Stimulated activated CD4-positive, alpha-beta T cell treated with anti-CD3 and anti-CD28 coated beads, Interleukin-1b, Interleukin-23, amount 100 ng/mL, for 48 hours (primary cell): ENCODE measurements around the gene CDKAL1.

ENCODE experiments used
- DNase-seq: peaks from one replicate; pipeline ENCODE4 v3.0.0-alpha.2; 2020

CDKAL1 gene

GRCh38 chr6:20991910-20992309 is 457.7 kb downstream of the CDKAL1 start:
- no peak for DNase-seq

DNA sequence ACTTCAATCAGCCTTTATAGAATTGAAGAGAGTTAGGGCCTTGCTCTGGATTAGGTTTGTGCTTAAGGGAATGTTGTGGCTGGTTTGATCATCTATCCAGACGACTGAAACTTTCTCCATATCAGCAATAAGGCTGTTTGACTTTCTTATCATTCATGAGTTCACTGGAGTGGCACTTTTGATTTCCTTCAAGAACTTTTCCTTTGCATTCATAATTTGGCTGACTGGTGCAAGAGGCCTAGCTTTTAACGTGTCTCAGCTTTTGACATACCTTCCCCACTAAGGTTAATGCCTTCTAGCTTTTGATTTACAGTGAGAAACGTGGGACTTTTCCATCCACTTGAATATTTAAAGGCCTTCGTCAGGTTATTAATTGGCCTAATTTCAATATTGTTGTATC is 461.8 kb downstream of the CDKAL1 start:
- no peak for DNase-seq

DNA sequence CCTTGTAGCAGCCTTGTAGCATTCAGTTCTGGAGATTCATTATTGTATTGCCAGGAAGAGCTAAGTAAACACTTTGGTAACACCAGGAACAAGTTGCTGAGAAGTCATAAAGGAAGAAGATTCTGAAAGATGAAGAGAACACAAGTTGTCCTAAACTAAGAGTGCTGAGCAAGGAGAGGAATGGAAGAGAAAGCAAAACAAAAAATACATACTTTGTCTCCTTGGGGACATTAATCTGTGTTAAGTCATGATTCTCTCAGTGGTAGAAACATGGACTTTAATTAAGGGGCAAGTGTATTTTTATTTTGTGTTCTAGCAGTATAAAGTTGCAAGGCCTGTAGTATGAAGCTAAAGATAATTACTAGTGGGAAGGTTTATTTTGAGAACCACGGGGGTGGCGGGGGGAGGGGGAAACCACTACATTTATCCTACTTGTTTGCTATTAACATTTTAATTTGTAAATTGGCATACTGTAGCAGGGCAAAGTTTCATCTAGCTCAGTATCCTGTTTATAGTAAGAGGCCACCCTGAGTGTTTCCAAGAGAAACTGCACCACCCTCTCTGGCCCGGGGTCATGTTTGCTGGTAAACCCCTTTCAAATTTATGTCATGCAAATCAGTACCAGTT is 463.0 kb downstream of the CDKAL1 start:
- no peak for DNase-seq

DNA sequence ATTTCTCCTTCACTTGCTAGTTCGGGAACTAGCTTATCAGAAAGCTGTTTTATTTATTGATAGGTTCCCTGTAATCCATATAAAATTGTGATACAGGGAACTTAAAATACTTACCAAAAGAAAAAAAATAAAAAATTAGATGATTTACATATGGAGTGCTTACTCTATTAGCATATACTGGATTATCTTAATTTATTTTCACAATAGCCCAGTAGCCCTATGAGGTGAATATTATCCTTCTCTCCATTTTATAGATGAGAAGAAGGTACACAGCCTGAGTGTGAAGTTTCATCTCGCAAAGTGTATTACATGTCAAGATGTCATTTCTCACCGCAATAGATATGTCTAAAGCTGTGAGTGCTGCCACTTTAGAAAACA is 463.5 kb downstream of the CDKAL1 start:
- no peak for DNase-seq

- no peak for DNase-seq
Measured at GRCh38 chr6:20998748-20999448, 464.6 kb downstream of the CDKAL1 start.

- DNase-seq: no peak
Measured at GRCh38 chr6:21000331-21000801, 466.1 kb downstream of the CDKAL1 start.

- DNase-seq: no peak
Measured at GRCh38 chr6:21001736-21002135, 467.5 kb downstream of the CDKAL1 start.

GRCh38 chr6:21003780-21004541 is 469.7 kb downstream of the CDKAL1 start:
- DNase-seq: no peak

DNA sequence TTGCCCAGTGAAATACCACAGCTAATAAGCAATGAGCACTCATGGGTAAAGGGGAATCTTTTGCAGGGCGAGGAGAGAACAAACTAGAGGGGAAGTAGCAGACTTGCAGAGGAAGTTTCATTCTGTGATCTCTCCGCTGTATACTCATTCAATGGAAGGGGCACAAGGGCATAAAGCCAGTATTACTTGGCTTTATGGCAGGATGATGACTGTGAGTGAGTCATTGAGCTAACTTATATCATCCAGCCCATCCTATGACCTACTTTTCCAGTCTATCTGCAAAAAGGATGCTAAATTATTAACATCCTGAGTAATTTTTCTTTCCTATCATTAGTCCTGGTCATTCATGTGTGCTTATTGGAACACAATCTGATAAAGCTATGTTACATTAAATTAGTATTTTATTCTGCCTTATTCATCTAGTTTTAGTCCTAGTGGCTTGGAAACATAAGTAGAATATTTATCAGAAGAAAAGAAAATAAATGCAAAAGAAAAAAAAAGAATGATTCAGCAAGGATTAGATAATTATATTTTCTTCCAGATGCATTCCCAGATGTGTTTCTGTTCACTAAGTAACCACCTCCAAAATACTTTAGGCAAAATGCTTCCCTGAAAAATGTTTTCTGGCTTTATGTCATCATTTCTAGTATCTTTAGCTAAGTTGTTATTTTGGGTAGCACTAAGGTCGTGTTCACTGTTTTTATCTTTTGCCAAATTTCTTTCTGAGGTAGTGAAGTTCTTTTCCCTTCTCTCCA is 471.7 kb downstream of the CDKAL1 start:
- no peak for DNase-seq

DNA sequence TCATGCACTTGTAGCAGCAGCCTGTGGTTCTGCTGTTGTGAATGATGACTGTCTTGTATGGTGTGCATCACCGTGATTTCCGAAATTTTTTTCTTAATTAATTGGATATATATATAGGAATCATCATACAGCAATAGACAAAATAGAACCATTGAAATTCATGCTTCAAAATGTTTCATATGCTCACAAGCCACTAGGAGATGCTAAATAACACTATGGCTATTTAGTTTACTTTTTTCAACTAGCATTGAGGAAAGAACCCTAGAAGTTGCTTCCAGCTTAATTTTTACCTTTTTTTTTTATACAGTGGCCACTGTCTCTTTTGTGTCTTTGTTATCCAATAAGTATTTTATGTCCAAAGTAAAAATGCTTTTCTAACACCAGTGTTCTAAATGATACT is 485.4 kb downstream of the CDKAL1 start:
- no peak for DNase-seq

GRCh38 chr6:21022343-21023107 is 488.3 kb downstream of the CDKAL1 start:
- DNase-seq: no peak

- DNase-seq: no peak
Measured at GRCh38 chr6:21023210-21023609, 489.0 kb downstream of the CDKAL1 start.

DNA sequence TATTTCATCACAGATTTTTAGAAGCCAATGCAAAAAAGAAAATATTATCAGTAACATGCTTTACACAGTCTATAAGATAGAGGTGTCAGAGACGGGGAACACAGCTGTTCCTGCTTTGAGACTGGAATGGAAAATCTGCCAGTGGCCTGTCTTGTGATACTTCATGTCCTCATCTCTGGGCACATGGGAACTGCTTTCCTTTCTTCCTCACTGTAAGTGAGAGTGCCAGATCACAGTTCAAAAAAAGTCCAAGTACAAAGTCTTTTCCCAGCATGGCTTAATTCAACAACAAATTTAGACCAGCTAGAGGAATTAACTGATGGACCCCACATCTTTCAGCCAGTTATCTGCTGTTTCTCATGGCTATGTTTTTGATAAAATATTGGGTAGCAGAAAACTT is 490.4 kb downstream of the CDKAL1 start:
- DNase-seq: no peak

GRCh38 chr6:21026576-21027273 is 492.5 kb downstream of the CDKAL1 start:
- no peak for DNase-seq

DNA sequence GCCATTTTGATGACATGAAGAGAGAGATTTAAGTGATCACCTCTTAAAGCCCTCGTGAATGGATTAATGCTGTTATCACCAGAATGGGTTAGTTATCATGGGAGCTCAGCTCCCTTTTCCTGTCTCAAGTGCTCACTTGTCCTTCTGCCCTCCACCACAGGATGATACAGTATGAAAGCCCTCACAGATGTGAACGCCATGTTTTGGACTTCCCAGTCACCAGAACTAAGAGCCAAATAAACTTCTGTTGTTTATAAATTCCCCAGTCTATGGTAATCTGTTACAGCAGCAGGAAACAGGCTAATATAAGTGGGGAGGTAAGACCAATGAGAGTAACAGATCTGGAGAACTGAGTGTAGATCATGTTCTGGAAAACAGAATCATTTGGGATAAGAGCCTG is 493.2 kb downstream of the CDKAL1 start:
- DNase-seq: no peak

DNA sequence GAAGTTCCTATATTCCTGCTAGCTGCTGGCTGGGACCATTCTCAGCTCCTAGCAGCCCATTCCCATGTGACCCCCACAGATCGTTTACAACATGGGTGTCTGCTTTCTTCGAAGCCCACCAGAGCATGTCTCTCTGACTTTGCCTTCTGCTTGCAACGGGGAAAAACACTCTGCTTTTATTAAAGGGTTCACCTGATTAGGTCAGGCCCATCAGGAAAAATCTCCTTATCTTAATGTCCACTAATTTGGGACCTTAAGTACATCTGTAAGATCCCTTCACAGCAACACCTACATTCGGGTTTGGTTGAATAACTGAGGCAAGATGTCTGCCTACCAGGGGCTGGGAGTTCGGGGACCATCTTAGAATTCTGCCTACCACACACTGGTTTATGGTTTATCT is 496.9 kb downstream of the CDKAL1 start:
- no peak for DNase-seq

DNA sequence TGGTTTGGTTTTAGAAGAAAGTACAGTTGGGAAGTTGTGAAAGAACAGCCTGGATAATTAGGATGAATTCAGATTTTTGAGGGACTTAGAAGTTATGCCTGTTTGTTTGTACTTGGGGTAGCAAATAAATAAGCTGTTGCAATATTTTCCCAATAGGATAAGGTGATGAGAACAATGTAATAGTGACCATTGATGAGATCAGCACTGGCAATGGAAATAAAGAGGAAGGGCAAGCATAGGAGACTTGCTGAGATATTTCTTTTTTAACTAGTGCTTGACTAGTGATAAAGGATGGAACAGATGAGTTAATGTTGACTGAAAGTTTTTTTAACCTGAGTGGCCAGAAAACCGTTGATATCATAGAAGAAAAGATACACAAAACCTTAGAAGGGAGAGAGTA is 498.8 kb downstream of the CDKAL1 start:
- DNase-seq: no peak

GRCh38 chr6:21033575-21034026 is 499.3 kb downstream of the CDKAL1 start:
- no peak for DNase-seq

- no peak for DNase-seq
Measured at GRCh38 chr6:21034345-21034744, 500.1 kb downstream of the CDKAL1 start.

GRCh38 chr6:21037453-21037852 is 503.2 kb downstream of the CDKAL1 start:
- DNase-seq: no peak

DNA sequence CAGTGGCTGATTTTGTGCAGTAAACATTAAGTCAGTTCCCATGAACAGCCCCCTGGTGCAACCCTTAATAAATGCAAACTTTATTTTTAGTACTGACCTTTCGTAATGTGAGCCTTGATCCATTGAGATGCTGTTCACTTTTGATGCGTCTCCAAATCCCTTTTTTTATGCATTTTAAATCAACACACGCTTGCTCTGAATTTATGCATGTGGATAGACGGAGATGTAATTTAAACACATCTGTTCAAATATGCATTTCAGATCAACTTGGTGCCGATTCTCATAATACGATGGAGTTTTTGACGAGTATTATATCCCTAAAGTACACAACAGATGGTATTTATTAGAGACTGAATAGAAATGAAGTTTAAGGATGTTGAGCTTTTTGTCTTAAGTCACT is 505.7 kb downstream of the CDKAL1 start:
- DNase-seq: no peak
